Heart right ventricle (tissue), 16 donors: ENCODE results near the gene SLC35A1. TPM values are rescaled to one million over a fixed set of nuclear protein-coding genes. Genes with fewer than 3 reads are reported as not detected.
"Not testable (repeated sequence)": the region's sequence is repeated elsewhere in the genome, so short reads cannot be mapped to it uniquely, and the experiment has no call there.

Experiments used
- ATAC-seq, 8 donors: fragments of 200-7000 bp; cut with Tn5 transposase; one replicate each; pipeline ENCODE4 v1.9.1; 2020; ENCODE audit warnings: mild to moderate bottlenecking in 8 of 8, moderate library complexity in 8 of 8, moderate number of reproducible peaks in 1 of 8
- DNase-seq, 2 donors: peaks; one replicate each; pipeline ENCODE4 v3.0.0-alpha.2; 2020
- H3K27ac ChIP-seq, 10 donors: fragments of 200-600 bp; sonication (generic) in 2 of 10; one replicate each; pipeline versions ENCODE4 v1.5.0 to v1.8.0; 2020 to 2022; ENCODE audit warnings: mild to moderate bottlenecking in 3 of 10
- H3K27me3 ChIP-seq, 7 donors: fragments of 200-600 bp; one replicate each; pipeline ENCODE4 v1.8.0; 2021 to 2022; ENCODE audit warnings: mild to moderate bottlenecking in 2 of 7
- H3K36me3 ChIP-seq, 9 donors: fragments of 200-600 bp; sonication (generic) in 1 of 9; one replicate each; pipeline versions ENCODE4 v1.5.0 to v1.8.0; 2020 to 2022; ENCODE audit warnings: mild to moderate bottlenecking in 2 of 9
- H3K4me1 ChIP-seq, 9 donors: fragments of 200-600 bp; sonication (generic) in 1 of 9; one replicate each; pipeline versions ENCODE4 v1.5.0 to v1.8.0; 2020 to 2022; ENCODE audit warnings: mild to moderate bottlenecking in 4 of 9
- H3K4me3 ChIP-seq, 10 donors: fragments of 200-600 bp; sonication (generic) in 2 of 10; one replicate each; pipeline versions ENCODE4 v1.5.0 to v1.8.0; 2020 to 2022; ENCODE audit warnings: mild to moderate bottlenecking in 7 of 10, moderate library complexity in 2 of 10
- H3K9me3 ChIP-seq, 11 donors: fragments of 200-600 bp in 10 of 11; sonication (generic) in 2 of 11; one replicate each; pipeline versions ENCODE4 v1.5.0 to v1.8.0; 2013 to 2022; ENCODE audit warnings: mild to moderate bottlenecking in 2 of 11, control low read depth in 1 of 11, moderate library complexity in 1 of 11
- WGBS, 2 donors: extraction: QIAGEN DNeasy Blood & Tissue Kit; methylation state at CpG; one replicate each; pipeline ENCODE4 v1.1.7; 2013; ENCODE audit warnings: inconsistent platforms in 1 of 2; 5-methylcytosine and 5-hydroxymethylcytosine counted together
- intact Hi-C, 10 donors: fragments of 100-400 bp; cut with DNase I; formaldehyde crosslinking; loops; one replicate each; pipeline versions ENCODE4 v1.11.1 to v1.14.2; 2022
- polyA plus RNA-seq, 2 donors: library from polyadenylated mRNA; stranded (reverse); fragments of 200-250 nt; gene quantifications; one replicate each; pipeline ENCODE4 v1.2.3, GENCODE V29; 2013
- total RNA-seq, 10 donors: library from RNA; stranded (reverse); fragmentation: NEBNext Ultra II Directional in 3 of 10; extraction: Animal tissue kit (Norgen Biotek cat#: 25700) in 3 of 10; gene quantifications; one replicate each; pipeline versions ENCODE4 v1.2.1 to v1.2.4, GENCODE V29; 2021 to 2023
- TF ChIP-seq, protein P1 (sequence below), 9 donors: fragments of 200-600 bp; sonication (generic) in 2 of 9; IDR thresholded peaks; one replicate each; pipeline versions ENCODE4 v1.5.0 to v1.8.0; 2021 to 2022; ENCODE audit warnings: antibody characterized with exemption in 9 of 9, mild to moderate bottlenecking in 5 of 9, moderate library complexity in 1 of 9
- donor health status: Arrhythmogenic right ventricular cardiomyopathy.
- donor health status: ischemic (EF 13 %, LVEDD 7.1; RV severe dilation, severe dysfunction).
- donor health status: healthy with polysubstance abuse.
- donor health status: DM: no; HTN: yes; CAD: no.
- donor health status: DM: no; HTN: no; CAD: no.
- donor health status: ischemic (EF 25% LVEDD 6.9; RV normal size, moderate dysfunction).
- donor health status: ischemic (EF 25% LVEDD 5.7; RV mildly dilated, moderate dysfunction).
- donor health status: healthy.
- donor health status: DM: yes; HTN: yes; CAD: no.
- donor health status: Ischemic cardiomyopathy.
- donor health status: ischemic (EF 35%, LVEDD 5.7; RV mildly dilated, moderate dysfunction).
- donor health status: nonischemic (EF 11% LVEDD 7.7; RV severe dilation, severe dysfunction).
- donor health status: DM: yes; HTN: yes; CAD: no.
- donor health status: PGD.
- donor health status: ischemic (EF 29% LVEDD 5.4; RV normal size, mild dysfunction).
- donor health status: nonischemic (EF 23%, LVEDD 6.1; RV moderate dilation, normal function).

The SLC35A1 gene
- total and polyA plus RNA-seq, 12 donors: 7.0 to 23.0 (median 9.9) TPM

DNA sequence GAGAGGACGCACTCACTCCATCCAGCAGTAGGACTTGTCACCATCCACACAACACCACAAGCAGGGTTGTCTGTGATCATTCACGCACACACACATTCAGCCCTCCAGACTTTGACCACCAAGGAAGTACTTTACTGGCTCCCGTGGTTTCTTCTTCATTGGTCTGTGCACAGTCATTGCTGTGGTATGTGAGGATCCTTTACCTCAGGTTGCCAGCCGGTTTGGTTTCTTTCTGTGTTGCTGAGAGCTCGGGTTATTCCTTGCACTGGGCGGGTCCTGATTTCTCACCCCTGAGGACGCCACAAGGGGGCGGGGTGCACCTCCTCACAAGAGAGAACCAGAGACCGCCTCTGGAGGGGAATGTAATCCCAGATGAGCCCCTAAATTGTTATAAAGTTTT lies 11.2 kb downstream of the SLC35A1 start:
- peak in 1 of 2 donors; percentile 18 for DNase-seq
- Histone ChIP-seq H3K27me3 (no peaks in the 10 kb centered on the region), H3K36me3 (peaks cover 0 to 26% (median 0%) of the 10 kb centered on the region in 9 donors), H3K27ac (no peak overlapping the region), H3K4me3 (no peak overlapping the region), H3K4me1 (peaks cover 0 to 15% (median 0%) of the 10 kb centered on the region in 9 donors), H3K9me3 (peaks cover 0 to 5% (median 0%) of the 10 kb centered on the region in 11 donors)
- TF ChIP-seq, protein P1, sequence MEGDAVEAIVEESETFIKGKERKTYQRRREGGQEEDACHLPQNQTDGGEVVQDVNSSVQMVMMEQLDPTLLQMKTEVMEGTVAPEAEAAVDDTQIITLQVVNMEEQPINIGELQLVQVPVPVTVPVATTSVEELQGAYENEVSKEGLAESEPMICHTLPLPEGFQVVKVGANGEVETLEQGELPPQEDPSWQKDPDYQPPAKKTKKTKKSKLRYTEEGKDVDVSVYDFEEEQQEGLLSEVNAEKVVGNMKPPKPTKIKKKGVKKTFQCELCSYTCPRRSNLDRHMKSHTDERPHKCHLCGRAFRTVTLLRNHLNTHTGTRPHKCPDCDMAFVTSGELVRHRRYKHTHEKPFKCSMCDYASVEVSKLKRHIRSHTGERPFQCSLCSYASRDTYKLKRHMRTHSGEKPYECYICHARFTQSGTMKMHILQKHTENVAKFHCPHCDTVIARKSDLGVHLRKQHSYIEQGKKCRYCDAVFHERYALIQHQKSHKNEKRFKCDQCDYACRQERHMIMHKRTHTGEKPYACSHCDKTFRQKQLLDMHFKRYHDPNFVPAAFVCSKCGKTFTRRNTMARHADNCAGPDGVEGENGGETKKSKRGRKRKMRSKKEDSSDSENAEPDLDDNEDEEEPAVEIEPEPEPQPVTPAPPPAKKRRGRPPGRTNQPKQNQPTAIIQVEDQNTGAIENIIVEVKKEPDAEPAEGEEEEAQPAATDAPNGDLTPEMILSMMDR (IDR thresholded peaks at IDR 0.05): peak in 5 of 9 donors; percentile 13 to 47 (median 27)
- intact Hi-C loops: no loop called here
- WGBS, 2 donors: 80 to 81% methylated on average over 9 of the region's 9 CpGs
- ATAC-seq: no peak

- no peak overlapping the region for H3K4me3 ChIP-seq
- H3K36me3 ChIP-seq: peaks cover 0 to 20% (median 0%) of the 10 kb centered on the region in 9 donors
- ATAC-seq (no peak), DNase-seq (no peak)
- WGBS, 2 donors: 95 to 96% methylated on average over 7 of the region's 7 CpGs
- H3K27me3 ChIP-seq: no peaks in the 10 kb centered on the region
- TF ChIP-seq, protein P1 (IDR thresholded peaks at IDR 0.05): no peak
- H3K27ac ChIP-seq: no peak overlapping the region
- intact Hi-C loops: no loop called here
- peaks cover 0 to 15% (median 0%) of the 10 kb centered on the region in 9 donors for H3K4me1 ChIP-seq
- H3K9me3 ChIP-seq: peaks cover 0 to 5% (median 0%) of the 10 kb centered on the region in 11 donors
Measured at GRCh38 chr6:87484491-87484890, 11.7 kb downstream of the SLC35A1 start.

- no peak for DNase-seq
- Histone ChIP-seq H3K9me3 (peaks cover 0 to 5% (median 0%) of the 10 kb centered on the region in 11 donors), H3K27me3 (no peaks in the 10 kb centered on the region), H3K36me3 (peaks cover 0 to 25% (median 0%) of the 10 kb centered on the region in 9 donors), H3K4me1 (peaks cover 0 to 8% (median 0%) of the 10 kb centered on the region in 9 donors), H3K4me3 (no peak overlapping the region), H3K27ac (no peak overlapping the region)
- ATAC-seq: no peak
- TF ChIP-seq, protein P1 (IDR thresholded peaks at IDR 0.05): no peak
- WGBS, 2 donors: 85 to 88% methylated on average over 4 of the region's 4 CpGs
- intact Hi-C loops: no loop called here
Measured at GRCh38 chr6:87487555-87487954, 14.8 kb downstream of the SLC35A1 start.

GRCh38 chr6:87489326-87489725 lies 16.6 kb downstream of the SLC35A1 start:
- intact Hi-C loops, ATAC-seq, H3K4me3 ChIP-seq, DNase-seq, H3K4me1 ChIP-seq, H3K27me3 ChIP-seq, H3K9me3 ChIP-seq, H3K27ac ChIP-seq: not testable (repeated sequence)
- 94 to 96% methylated on average over 8 of the region's 8 CpGs for WGBS, 2 donors
- peaks cover 0 to 36% (median 0%) of the 10 kb centered on the region in 9 donors for H3K36me3 ChIP-seq

DNA sequence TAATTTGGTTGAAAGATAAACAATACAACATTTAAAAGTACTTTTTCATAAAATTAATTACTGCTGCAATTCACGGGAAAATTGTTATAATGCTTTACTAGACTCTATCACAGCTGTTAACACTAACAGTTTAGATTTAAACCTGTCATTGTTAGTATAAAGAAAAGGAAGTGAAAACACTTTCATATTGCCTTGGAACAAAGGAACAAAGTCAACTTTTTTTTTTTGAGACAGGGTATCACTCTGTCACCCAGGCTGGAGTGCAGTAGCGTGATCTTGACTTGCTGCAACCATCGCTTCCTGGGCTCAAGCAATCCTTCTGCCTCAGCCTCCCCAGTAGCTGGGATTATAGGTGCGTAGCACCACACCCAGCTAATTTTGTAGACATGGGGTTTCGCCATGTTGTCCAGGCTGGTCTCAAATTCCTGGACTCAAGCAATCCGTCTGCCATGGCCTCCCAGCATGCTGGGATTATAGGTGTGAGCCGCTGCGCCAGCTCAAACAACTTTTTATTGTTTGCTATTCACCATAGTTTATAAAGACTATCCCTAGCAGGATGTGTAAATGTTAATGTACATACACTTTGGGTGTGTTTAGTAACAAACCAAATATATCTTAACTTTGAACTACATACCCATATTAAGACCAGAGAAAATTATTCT lies 22.1 kb downstream of the SLC35A1 start:
- H3K4me1 ChIP-seq: no peaks in the 10 kb centered on the region
- no peak overlapping the region for H3K27ac ChIP-seq
- H3K9me3 ChIP-seq: no peaks in the 10 kb centered on the region
- DNase-seq: no peak
- ATAC-seq: no peak
- no peaks in the 10 kb centered on the region for H3K27me3 ChIP-seq
- WGBS, 2 donors: 96 to 98% methylated on average over 8 of the region's 8 CpGs
- intact Hi-C loops: no loop called here
- TF ChIP-seq, protein P1 (IDR thresholded peaks at IDR 0.05): no peak
- H3K4me3 ChIP-seq: no peak overlapping the region
- H3K36me3 ChIP-seq: peaks cover 0 to 47% (median 0%) of the 10 kb centered on the region in 9 donors
